Mesendoderm (in vitro differentiated cells): ENCODE data around the gene LGALS3BP.

ENCODE experiments used
- DNase-seq: peaks from one replicate; pipeline ENCODE4 v3.0.0; 2013
- H2AK5ac ChIP-seq: 2 replicates; pipeline ENCODE4 v1.6.1; 2013; ENCODE audit warnings: low read length, inconsistent platforms
- H2BK120ac ChIP-seq: 2 replicates; pipeline ENCODE4 v1.6.1; 2013; ENCODE audit warnings: low read depth, mild to moderate bottlenecking, low read length, moderate library complexity, mixed read lengths
- H2BK15ac ChIP-seq: replicated peaks from 2 replicates; pipeline ENCODE4 v1.6.1; 2013; ENCODE audit warnings: low read depth, mild to moderate bottlenecking, moderate library complexity
- H2BK5ac ChIP-seq: 2 replicates; pipeline ENCODE4 v1.6.1; 2013; ENCODE audit warnings: low read length, inconsistent platforms
- H3K18ac ChIP-seq: 2 replicates; pipeline ENCODE4 v1.6.1; 2013; ENCODE audit warnings: mild to moderate bottlenecking, low read length, mixed read lengths
- H3K23ac ChIP-seq: one replicate; pipeline ENCODE4 v1.6.1; 2013; ENCODE audit warnings: low read length
- H3K27ac ChIP-seq: 2 replicates; pipeline ENCODE4 v1.5.1; 2013; ENCODE audit warnings: low read depth, mild to moderate bottlenecking, inconsistent platforms, low read length, moderate library complexity
- H3K27me3 ChIP-seq: 2 replicates; pipeline ENCODE4 v1.6.1; 2013; ENCODE audit warnings: low read length, control low read depth, mild to moderate bottlenecking, inconsistent platforms; ENCODE audit not compliant: insufficient read depth, poor library complexity
- H3K36me3 ChIP-seq: 2 replicates; pipeline ENCODE4 v1.6.1; 2013; ENCODE audit warnings: low read length, inconsistent platforms; ENCODE audit not compliant: control insufficient read depth, insufficient read depth
- H3K4ac ChIP-seq: one replicate; pipeline ENCODE4 v1.6.1; 2013; ENCODE audit warnings: low read depth, mild to moderate bottlenecking, low read length, moderate library complexity
- H3K4me1 ChIP-seq: 2 replicates; pipeline ENCODE4 v1.6.1; 2013; ENCODE audit warnings: low read depth, low read length, inconsistent platforms; ENCODE audit not compliant: control insufficient read depth
- H3K4me2 ChIP-seq: 2 replicates; pipeline ENCODE4 v1.6.1; 2013; ENCODE audit warnings: low read length
- H3K4me3 ChIP-seq: 2 replicates; pipeline ENCODE4 v1.5.1; 2013; ENCODE audit warnings: mild to moderate bottlenecking, low read length
- H3K56ac ChIP-seq: one replicate; pipeline ENCODE4 v1.6.1; 2013; ENCODE audit warnings: low read length
- H3K79me1 ChIP-seq: 2 replicates; pipeline ENCODE4 v1.6.1; 2013; ENCODE audit warnings: low read length, inconsistent platforms
- H3K79me2 ChIP-seq: 2 replicates; pipeline ENCODE4 v1.6.1; 2013; ENCODE audit warnings: mild to moderate bottlenecking, low read length; ENCODE audit not compliant: control insufficient read depth, insufficient read depth
- H3K9ac ChIP-seq: 2 replicates; pipeline ENCODE4 v1.6.1; 2013; ENCODE audit warnings: low read length, inconsistent platforms
- H4K5ac ChIP-seq: one replicate; pipeline ENCODE4 v1.6.1; 2013; ENCODE audit warnings: low read length
- H4K8ac ChIP-seq: one replicate; pipeline ENCODE4 v1.6.1; 2013; ENCODE audit warnings: low read depth, mild to moderate bottlenecking, control low read depth, low read length, moderate library complexity
- WGBS: extraction: QIAGEN DNeasy Blood & Tissue Kit; methylation state at CpG from one replicate; pipeline ENCODE4 v1.1.7; 2013; ENCODE audit warnings: low lambda C conversion rate, missing lambda C conversion rate; ENCODE audit not compliant: insufficient coverage; ENCODE audit errors: extremely low coverage; 5-methylcytosine and 5-hydroxymethylcytosine counted together

LGALS3BP gene

GRCh38 chr17:78986649-78987328 is 7.1 kb upstream of the LGALS3BP start:
- H4K8ac ChIP-seq: no peak overlapping the region

GRCh38 chr17:78986048-78986648 is 6.4 kb upstream of the LGALS3BP start:
- DNase-seq: no peak
- no peak overlapping the region for H2AK5ac ChIP-seq
- no peak overlapping the region for H3K4me2 ChIP-seq
- peak overlapping the region; percentile 67 for H3K27ac ChIP-seq
- no peak overlapping the region for H4K8ac ChIP-seq
- no peaks in the 10 kb centered on the region for H3K79me2 ChIP-seq
- H3K36me3 ChIP-seq: peaks cover 1% of the 10 kb centered on the region
- peak overlapping the region; percentile 62 for H3K56ac ChIP-seq
- no peak overlapping the region for H2BK5ac ChIP-seq
- H3K23ac ChIP-seq: no peak overlapping the region
- H2BK120ac ChIP-seq: no peak overlapping the region
- WGBS: no CpG with 5 or more reads among the region's 6 CpGs
- H4K5ac ChIP-seq: no peak overlapping the region
- H3K18ac ChIP-seq: no peak overlapping the region
- H2BK15ac ChIP-seq: no peak overlapping the region
- H3K4me1 ChIP-seq: peaks cover 4% of the 10 kb centered on the region
- H3K27me3 ChIP-seq: no peaks in the 10 kb centered on the region
- H3K9ac ChIP-seq: peak overlapping the region; percentile 46
- H3K79me1 ChIP-seq: no peaks in the 10 kb centered on the region
- H3K4me3 ChIP-seq: no peak overlapping the region
- no peak overlapping the region for H3K4ac ChIP-seq

More at GRCh38 chr17:78986649-78987328, 7.1 kb upstream of the LGALS3BP start:
- peaks cover 4% of the 10 kb centered on the region for H3K4me1 ChIP-seq
- no peaks in the 10 kb centered on the region for H3K79me2 ChIP-seq
- DNase-seq: peak; percentile 86
- H3K79me1 ChIP-seq: no peaks in the 10 kb centered on the region
- H2BK5ac ChIP-seq: no peak overlapping the region
- peak overlapping the region; percentile 68 for H4K5ac ChIP-seq
- H3K18ac ChIP-seq: no peak overlapping the region
- peak overlapping the region; percentile 67 for H3K27ac ChIP-seq
- H3K4me3 ChIP-seq: no peak overlapping the region
- WGBS: no CpG with 5 or more reads among the region's 15 CpGs
- peak overlapping the region; percentile 46 for H3K9ac ChIP-seq
- H3K27me3 ChIP-seq: no peaks in the 10 kb centered on the region
- H3K4ac ChIP-seq: no peak overlapping the region
- peaks cover 3% of the 10 kb centered on the region for H3K36me3 ChIP-seq
- no peak overlapping the region for H2BK120ac ChIP-seq
- no peak overlapping the region for H2BK15ac ChIP-seq
- no peak overlapping the region for H3K4me2 ChIP-seq
- H3K56ac ChIP-seq: peak overlapping the region; percentile 62
- no peak overlapping the region for H2AK5ac ChIP-seq
- H3K23ac ChIP-seq: no peak overlapping the region

- H3K4ac ChIP-seq: no peak overlapping the region
- H3K27me3 ChIP-seq: no peaks in the 10 kb centered on the region
- DNase-seq: no peak
- H3K79me1 ChIP-seq: no peaks in the 10 kb centered on the region
- H3K4me3 ChIP-seq: no peak overlapping the region
- H2BK5ac ChIP-seq: no peak overlapping the region
- no peak overlapping the region for H2BK120ac ChIP-seq
- no peak overlapping the region for H3K4me2 ChIP-seq
- no peak overlapping the region for H2AK5ac ChIP-seq
- H3K79me2 ChIP-seq: no peaks in the 10 kb centered on the region
- no peak overlapping the region for H3K23ac ChIP-seq
- H4K5ac ChIP-seq: no peak overlapping the region
- no peak overlapping the region for H3K9ac ChIP-seq
- peaks cover 4% of the 10 kb centered on the region for H3K4me1 ChIP-seq
- no peaks in the 10 kb centered on the region for H3K36me3 ChIP-seq
- H2BK15ac ChIP-seq: no peak overlapping the region
- no peak overlapping the region for H3K18ac ChIP-seq
- H3K56ac ChIP-seq: no peak overlapping the region
- no CpG with 5 or more reads among the region's 5 CpGs for WGBS
- H3K27ac ChIP-seq: no peak overlapping the region
- no peak overlapping the region for H4K8ac ChIP-seq
These were observed 5.7 kb upstream of the LGALS3BP start for GRCh38 chr17:78985395-78985794.

- Histone ChIP-seq H3K36me3 (no peaks in the 10 kb centered on the region), H2BK120ac (no peak overlapping the region), H3K4ac (no peak overlapping the region), H3K79me1 (no peaks in the 10 kb centered on the region), H3K4me1 (peaks cover 2% of the 10 kb centered on the region), H3K4me3 (no peak overlapping the region), H3K4me2 (no peak overlapping the region), H3K18ac (no peak overlapping the region), H2AK5ac (no peak overlapping the region), H3K27me3 (no peaks in the 10 kb centered on the region), H4K8ac (no peak overlapping the region), H3K27ac (no peak overlapping the region), H3K56ac (no peak overlapping the region), H3K9ac (no peak overlapping the region), H2BK5ac (no peak overlapping the region), H4K5ac (no peak overlapping the region), H3K23ac (no peak overlapping the region), H3K79me2 (no peaks in the 10 kb centered on the region), H2BK15ac (no peak overlapping the region)
- no CpG with 5 or more reads among the region's 16 CpGs for WGBS
- no peak for DNase-seq
These were observed 1.5 kb upstream of the LGALS3BP start for GRCh38 chr17:78981010-78981888.

GRCh38 chr17:78980624-78980972 is 875 bp upstream of the LGALS3BP start:
- no peak overlapping the region for H3K18ac ChIP-seq
- DNase-seq: no peak
- no peak overlapping the region for H3K4me3 ChIP-seq
- H3K36me3 ChIP-seq: no peaks in the 10 kb centered on the region
- no peak overlapping the region for H2BK15ac ChIP-seq
- H2AK5ac ChIP-seq: no peak overlapping the region
- H3K4me1 ChIP-seq: peaks cover 2% of the 10 kb centered on the region
- H3K27me3 ChIP-seq: no peaks in the 10 kb centered on the region
- no peak overlapping the region for H2BK120ac ChIP-seq
- no peak overlapping the region for H3K4me2 ChIP-seq
- H2BK5ac ChIP-seq: no peak overlapping the region
- no CpG with 5 or more reads among the region's 8 CpGs for WGBS
- no peak overlapping the region for H4K8ac ChIP-seq
- no peak overlapping the region for H4K5ac ChIP-seq
- no peaks in the 10 kb centered on the region for H3K79me2 ChIP-seq
- no peaks in the 10 kb centered on the region for H3K79me1 ChIP-seq
- no peak overlapping the region for H3K4ac ChIP-seq
- H3K27ac ChIP-seq: no peak overlapping the region
- H3K23ac ChIP-seq: no peak overlapping the region
- no peak overlapping the region for H3K56ac ChIP-seq
- H3K9ac ChIP-seq: no peak overlapping the region
